ENCODE results near the gene LDLRAD3.

The LDLRAD3 gene

DNA sequence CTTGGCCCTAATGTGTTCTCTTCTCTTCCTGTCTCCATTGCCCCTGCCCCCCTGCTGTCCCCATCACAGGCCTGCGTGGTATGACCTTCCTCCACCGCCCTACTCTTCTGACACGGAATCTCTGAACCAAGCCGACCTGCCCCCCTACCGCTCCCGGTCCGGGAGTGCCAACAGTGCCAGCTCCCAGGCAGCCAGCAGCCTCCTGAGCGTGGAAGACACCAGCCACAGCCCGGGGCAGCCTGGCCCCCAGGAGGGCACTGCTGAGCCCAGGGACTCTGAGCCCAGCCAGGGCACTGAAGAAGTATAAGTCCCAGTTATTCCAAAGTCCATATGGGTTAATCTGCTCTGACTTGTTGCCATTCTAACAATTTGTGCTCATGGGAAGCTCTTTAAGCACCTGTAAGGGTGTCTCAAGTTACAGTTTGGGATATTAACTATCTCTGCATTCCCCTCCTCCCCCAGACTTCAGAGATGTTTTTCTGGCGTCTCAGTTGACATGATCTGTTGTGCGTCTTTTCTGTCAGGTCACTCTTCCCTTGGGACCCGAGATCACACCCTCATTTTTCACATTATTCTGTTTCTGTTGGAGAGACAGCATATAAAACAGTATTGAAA is 285.3 kb downstream of the LDLRAD3 start:
- no peak for DNase-seq (ENCODE audit: low read depth in 3 of 3, low spot score in 1 of 3)

DNA sequence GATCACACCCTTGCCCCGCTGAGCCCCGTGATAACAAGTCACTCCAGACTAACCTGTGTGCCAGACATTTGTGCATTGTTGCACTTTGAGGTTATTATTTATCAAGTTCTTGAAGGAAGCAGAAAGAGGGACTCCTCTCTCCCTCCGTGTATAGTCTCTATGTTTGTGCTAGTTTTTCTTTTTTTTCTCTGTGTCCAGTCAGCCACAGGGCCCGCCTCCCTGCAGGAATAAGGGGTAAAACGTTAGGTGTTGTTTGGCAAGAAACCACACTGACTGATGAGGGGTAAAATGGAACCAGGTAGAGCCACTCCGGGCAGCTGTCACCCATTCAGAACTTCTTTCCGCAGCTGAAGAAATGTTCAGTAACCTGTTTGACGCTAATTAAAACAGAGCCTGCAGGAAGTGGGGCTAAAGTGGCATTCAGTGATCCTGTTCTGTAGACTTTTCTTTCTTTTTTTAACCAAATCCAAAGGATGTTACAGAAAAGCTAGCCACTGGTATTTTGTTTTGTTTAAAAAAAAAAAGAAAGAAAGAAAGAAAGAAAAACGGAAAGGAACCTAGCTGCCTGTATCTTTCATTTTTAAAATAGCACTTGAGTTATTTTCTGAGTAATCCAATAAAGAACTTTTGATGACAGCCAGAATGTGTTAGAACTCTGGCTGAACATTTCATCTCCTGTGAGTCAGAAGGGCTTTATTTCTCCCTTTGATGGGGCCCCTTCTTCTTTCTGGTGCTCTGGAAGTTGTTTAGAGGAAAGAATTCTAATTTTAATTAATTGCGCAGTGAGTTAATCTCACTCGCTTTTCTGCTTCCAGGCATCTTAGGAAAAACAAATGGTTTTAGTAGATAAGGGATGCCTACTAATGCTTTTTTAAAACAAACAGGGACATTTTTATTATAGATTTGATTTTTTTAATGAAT is 287.2 kb downstream of the LDLRAD3 start:
- DNase-seq (ENCODE audit: low read depth in 3 of 3, low spot score in 1 of 3) = no peak

DNA sequence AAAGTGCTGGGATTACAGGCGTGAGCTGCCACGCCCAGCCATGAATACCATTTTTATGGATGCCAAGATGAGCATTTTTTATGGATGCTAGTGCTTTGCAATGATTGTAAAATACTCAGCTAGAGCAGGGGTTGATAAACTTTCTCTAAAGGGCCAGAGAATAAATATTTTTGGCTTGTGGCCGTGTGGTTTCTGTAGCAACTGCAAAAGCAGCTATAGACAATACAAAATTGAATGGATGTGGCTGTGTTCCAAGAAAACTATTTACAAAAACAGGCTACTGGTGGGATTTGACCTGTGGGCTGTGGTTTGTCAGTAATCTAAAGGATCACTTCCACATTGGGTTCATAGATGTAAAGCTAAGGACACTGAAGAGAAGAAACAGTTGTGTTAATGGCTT is 289.3 kb downstream of the LDLRAD3 start:
- DNase-seq (ENCODE audit: low read depth in 3 of 3, low spot score in 1 of 3) = no peak

DNA sequence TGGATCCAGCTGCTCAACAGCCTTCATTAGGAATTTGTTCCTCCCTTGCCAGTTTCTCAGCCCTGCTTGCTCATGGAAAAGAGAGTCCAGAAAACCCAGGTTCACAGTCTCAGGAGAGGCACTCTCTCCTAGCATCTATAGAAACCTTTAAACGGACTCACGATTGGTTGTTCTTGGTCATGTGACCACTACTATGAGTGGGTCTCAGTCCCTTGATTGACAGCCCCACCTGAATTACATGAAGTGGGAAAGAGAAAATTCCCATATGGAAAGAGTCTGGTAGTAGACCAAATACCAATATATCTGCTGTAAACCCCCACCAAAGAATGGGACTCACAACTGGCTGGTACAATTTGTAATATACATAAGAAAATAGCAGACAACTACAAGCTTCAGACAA is 291.0 kb downstream of the LDLRAD3 start:
- DNase-seq (ENCODE audit: low read depth in 3 of 3, low spot score in 1 of 3) = no peak

DNA sequence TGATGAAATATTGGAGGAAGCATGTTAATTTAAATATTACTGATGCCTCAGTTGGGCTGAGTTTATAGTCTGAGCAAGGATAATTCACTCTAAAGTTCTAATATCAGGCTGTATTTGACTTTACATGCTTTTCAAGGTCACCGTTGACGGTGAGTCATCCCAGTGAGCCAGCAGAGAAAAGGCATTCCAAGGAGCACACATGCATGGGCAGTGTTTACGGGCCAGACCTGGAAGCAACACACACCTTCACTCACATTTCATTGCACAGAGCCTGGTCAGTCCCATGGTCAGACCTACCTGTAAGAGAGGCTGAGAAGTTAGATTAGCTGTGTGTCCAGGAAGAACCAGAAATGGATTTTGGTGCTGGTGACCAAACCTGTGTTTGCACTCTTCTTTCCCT is 291.9 kb downstream of the LDLRAD3 start:
- no peak for DNase-seq (ENCODE audit: low read depth in 3 of 3, low spot score in 1 of 3)

DNA sequence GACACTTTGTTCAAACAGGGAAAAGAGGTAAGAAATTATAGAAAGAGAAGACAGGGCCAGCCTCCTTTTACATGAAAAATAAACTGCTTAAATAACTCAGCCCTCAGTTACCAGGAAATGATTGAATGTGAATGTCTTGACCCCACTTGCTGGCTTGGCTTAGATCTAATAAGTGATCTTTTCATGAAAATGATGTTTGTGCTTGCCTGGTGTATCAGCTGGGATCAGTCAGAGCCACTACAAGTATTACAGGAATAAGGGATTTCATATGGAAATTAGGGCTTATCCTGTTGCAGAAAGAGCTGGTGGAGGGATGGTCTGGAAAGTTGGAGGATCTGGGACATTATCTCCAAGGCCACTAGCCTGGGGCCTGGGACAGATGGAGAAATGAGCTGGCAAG is 293.5 kb downstream of the LDLRAD3 start:
- no peak for DNase-seq (ENCODE audit: low read depth in 3 of 3, low spot score in 1 of 3)

DNA sequence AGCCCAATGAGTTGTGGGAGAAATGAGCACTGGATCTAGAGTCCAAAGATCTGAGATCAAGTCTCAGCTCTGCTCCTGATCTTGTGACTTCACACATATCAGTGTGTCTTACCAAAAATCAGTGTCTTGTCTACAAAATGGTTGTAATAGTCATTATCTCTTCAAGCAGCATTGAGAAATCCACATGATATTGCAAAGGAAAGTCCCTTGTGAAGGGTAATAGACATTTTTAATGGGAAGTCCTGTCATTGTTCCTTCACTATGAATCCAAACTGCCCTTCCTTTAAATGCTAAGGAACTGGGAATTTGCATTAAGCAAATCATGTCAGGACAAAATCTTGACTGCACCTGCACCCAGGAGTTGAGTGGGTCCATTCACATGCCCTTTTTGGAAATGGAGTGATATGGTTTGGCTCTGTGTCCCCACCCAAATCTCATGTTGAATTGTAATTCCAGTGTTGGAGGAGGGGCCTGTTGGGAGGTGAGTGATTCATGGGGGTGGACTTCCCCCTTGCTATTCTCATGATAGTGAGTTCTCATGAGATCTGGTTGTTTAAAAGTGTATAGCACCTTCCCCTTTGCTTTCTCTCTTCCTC is 294.3 kb downstream of the LDLRAD3 start:
- no peak for DNase-seq (ENCODE audit: low read depth in 3 of 3, low spot score in 1 of 3)

DNA sequence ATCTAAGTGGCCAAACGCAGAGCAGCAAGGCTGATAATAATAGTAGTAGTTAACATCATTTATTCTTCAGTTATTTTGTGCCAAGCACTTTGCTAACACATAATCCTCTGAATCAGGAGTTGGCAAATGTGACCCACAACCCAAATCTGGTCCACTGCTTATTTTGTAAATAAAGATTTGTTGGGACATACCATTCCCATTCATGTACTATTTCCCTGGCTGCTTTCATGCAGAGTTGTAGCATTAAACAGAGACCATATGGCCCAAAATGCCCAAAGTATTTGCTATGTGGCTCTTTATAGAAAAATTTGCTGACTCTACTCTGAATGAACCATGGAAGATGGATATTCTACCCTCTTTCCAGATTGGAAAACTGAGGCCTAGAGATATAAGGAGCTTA is 295.0 kb downstream of the LDLRAD3 start:
- no peak for DNase-seq (ENCODE audit: low read depth in 3 of 3, low spot score in 1 of 3)

DNA sequence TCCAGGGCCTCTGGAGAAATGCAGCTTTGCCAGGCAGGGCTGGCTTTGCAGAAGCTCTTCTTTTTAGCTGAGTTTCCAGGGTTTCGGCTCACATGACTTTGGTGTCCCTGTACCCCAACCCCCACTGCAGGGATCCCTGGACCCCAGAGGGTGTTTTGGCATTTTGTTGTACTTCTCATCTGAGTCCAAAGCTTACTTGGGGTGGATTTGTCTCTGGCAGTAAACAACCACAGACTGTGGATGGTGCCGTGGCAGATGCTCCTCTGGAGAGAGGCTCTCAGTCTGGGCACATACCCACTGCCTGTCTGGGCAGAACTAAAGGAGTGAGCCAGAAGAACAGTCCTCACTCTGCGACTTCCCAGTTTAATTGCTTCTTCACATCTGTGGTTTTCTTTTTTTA is 295.8 kb downstream of the LDLRAD3 start:
- no peak for DNase-seq (ENCODE audit: low read depth in 3 of 3, low spot score in 1 of 3)

DNA sequence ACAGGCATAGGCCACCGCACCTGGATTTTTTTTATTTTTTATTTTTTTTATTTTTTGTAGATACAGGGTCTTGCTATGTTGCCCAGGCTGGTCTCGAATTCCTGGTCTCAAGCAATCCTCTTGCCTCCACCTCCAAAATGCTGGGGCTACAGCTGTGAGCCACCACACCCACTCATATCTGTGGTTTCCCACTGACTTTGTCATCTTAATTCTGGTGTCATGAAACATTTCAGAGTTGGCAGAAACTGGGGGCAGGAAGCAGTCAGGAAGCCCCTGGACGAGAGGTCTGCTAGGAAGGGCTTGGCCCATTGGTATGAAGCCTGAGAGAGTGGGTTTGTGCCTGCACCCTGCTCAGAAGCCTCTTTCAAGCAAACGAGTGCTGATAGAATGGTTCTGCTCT is 296.3 kb downstream of the LDLRAD3 start:
- no peak for DNase-seq (ENCODE audit: low read depth in 3 of 3, low spot score in 1 of 3)

DNA sequence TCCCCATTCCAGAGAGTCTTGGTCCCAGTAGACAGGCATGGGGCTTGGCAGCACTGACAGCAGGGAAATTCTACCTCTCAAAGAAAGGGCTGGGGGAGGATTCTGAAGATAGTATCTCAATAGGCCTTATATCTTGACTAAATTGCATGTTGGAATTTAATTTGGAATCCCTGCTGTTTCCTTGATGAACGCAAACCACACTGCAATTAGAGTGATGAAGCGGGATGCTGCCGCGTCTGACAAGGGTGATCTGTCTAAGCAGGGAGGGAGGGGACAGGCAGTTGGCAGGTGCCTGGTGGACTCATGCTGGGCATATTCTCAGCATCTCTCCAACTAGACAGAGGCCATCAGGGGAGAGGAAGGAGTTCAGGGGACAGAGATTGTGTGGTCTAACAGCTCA is 296.9 kb downstream of the LDLRAD3 start:
- DNase-seq (ENCODE audit: low read depth in 3 of 3, low spot score in 1 of 3) = no peak

DNA sequence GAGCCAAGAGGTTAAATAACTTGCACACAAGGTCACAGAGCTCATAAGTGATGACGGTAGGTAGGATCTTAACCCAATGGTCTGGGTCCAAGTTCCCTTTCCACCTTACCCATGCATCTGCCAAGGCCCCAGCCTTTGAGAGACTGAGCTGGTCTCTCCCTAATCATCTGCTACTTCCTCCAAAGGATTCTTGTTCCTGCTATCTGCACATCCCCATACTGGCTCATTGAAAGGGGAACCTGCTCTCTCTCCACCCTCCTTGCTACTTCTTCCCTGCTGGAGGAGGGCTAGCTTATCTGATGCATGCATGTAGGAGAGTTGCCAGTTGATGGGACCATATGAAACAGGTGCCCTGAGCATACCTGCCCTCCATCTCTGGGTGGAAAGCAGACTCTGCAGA is 297.6 kb downstream of the LDLRAD3 start:
- no peak for DNase-seq (ENCODE audit: low read depth in 3 of 3, low spot score in 1 of 3)

DNA sequence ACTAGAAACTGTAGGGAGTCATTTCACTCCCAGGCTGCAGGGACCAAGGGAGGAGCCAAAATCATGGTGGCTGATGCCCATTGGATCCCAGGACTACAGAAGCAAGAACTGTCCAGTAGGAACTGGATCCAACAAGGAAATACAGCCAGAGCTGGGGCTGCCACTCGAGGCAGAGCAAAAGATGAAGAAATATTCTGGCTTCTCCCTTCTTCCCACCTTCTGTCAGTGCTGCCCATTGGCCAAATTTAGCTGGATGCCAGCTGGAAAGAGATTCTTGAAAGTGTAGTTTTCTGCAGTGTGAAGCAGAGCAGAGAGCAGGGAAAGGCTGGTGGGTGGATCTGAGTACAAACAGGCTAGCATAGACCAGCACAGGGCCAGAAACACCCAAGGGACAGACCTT is 299.8 kb downstream of the LDLRAD3 start:
- DNase-seq (ENCODE audit: low read depth in 3 of 3, low spot score in 1 of 3) = no peak

DNA sequence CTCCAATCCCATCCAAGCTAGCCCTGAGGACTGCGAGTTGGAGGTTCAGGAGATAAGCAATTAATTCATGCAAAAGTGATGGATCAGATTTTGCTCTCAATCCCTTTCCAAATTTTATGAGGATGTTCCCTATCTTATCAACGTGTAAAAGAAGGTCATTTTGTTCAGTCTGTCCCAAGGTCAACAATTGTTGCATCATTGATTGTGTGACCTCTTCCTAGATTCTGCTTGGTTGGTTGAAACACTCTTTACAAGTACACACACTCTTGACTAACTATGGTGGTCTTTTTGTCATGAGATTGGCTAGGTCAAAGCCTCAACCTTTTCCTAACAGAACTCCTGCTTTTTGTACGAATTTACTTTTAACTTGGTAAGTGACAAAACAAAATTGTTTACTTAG is 303.6 kb downstream of the LDLRAD3 start:
- no peak for DNase-seq (ENCODE audit: low read depth in 3 of 3, low spot score in 1 of 3)

DNA sequence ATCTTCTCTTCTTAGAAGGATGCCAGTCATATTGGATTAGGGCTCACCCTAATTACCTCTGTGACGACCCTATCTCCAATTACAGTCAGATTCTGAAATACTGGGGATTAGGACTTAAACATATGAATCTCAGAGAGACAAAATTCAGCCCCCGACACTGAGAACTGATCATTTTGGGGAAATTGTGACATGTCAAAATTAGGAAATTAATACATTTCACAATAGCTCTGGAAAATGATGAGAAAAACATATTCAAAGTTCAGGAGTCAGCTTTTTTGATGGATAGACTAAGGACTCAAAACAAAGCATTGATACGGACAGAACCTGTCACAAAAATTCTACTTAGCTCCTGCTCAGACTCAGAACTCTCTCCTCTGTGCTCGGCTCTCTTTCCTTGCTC is 304.6 kb downstream of the LDLRAD3 start:
- DNase-seq (ENCODE audit: low read depth in 3 of 3, low spot score in 1 of 3) = no peak

DNA sequence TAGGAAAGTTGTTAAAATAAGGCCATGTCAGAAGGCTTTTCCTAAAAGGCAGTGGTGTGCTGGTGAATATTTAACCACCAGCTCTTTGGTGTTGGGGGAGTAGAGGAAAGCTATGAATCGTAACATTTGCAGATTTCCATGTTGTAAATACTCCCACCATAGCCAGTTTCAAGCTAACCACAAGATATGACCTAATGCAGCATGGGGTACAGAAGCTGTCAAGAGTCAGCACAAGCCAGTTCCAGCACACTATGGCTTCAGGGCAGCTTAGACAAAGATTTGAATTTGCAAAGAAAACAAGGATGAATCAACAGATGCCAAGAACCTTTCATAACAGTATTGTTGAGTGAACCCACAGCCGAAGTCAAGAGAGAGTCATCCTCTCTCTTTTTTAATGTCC is 305.4 kb downstream of the LDLRAD3 start:
- DNase-seq (ENCODE audit: low read depth in 3 of 3, low spot score in 1 of 3) = no peak

DNA sequence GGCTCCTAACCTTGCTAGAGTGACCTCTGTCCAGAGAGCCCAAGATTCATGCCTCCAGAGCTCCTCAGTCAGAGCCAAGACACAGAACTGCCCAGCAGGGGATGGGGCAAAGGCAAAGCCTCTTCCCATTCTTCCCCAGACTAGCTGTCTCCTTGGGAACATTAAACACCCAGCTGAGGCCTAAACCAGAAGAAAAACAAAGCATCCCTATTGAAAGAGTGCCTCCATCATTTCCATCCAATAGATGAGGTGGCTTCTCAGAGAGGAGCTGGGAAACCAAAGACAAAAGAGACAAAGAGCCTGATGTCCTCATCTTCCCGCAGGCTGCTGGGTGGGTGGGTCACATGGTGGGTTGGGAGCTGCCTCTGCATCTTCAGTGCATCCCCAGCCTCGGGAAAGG is 308.0 kb downstream of the LDLRAD3 start:
- no peak for DNase-seq (ENCODE audit: low read depth in 3 of 3, low spot score in 1 of 3)

DNA sequence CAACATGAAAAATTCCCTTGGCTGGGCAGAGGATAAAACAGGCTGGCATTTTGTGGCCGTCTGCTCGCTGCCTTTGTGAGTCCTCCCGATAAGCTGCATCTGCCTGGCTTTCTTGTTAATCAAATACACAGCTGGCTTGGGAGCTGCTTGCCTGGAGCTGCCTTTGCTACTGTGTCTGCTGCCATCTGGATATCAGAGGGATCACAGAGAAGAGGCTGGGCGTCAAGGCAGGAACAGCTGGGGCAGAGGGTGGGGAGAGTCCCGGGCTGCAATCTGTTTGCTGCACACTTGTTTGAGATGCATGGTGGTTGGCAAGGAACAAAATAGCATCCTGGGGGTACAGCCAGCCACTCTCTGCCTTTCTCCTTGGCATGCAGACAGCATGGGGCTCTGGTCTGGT is 309.4 kb downstream of the LDLRAD3 start:
- DNase-seq (ENCODE audit: low read depth in 3 of 3, low spot score in 1 of 3) = no peak

DNA sequence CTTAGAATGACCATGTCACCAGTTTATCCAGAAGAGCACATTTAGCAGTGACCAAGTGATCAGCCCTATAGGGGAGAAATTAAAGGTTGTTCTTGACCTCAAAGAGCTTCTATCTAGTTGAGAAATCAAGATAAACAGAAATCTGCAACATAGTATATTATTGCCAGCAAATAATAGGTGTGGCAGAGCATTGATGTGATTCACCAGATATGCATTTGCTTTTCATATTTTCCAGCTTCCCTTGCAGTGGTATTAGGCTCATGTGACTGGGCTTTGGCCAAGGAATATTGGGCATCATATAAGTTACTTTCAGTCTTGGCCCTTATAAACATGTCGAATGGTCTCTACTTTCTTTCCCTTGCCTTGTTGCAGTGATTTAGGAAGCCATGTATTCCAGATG is 310.9 kb downstream of the LDLRAD3 start:
- DNase-seq (ENCODE audit: low read depth in 3 of 3, low spot score in 1 of 3) = no peak

DNA sequence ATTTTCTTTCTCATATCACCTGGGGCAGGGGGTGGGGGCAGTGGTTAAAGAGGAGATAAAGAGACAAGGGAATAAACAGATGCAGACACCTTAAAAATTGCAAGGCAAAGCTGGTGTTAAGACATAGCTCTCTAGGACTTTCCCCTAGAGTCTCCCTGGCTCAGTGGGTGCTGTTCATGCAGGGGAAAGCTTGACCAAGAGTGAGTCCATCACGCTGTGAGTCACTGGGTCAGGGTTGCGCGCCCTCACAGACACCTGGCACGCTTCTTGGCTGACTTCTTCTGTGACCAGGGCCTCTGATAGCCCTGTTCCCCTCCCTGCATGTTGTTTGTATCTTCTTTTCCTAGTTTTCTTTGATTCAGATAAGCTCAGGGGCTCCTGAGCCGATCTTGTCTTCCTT is 313.5 kb downstream of the LDLRAD3 start:
- DNase-seq (ENCODE audit: low read depth in 3 of 3, low spot score in 1 of 3) = no peak

DNA sequence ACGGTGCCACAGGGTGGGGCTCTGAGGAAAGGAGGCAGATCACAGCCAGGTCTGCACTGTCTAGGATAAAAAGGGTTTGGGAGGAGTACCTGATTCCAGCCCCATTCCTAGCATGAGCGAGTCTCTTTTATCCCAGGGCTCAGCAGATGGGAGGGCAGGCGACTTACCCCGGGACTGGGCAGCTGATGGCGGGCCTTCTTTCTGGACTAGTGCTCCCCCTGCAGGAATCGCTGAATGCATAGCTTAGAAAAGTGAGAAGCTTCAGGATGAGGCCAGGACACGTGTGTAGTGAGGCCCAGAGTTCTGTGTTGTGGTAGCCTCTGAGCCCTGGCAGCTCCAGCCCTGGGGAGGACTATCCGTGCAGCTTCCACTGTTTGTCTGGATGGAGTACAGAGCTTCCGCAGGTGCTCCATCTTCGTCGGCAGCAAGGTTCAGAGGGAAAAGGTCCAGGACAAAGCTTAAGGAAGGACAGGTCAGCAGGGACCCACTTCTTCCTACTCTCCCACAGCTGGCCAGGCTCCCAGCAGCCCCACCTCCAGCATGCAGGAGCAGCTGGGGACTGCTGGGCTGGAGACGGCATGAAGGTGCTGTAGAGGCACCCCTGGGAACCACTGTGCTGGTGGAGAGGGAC is 315.0 kb downstream of the LDLRAD3 start:
- no peak for DNase-seq (ENCODE audit: low read depth in 3 of 3, low spot score in 1 of 3)

DNA sequence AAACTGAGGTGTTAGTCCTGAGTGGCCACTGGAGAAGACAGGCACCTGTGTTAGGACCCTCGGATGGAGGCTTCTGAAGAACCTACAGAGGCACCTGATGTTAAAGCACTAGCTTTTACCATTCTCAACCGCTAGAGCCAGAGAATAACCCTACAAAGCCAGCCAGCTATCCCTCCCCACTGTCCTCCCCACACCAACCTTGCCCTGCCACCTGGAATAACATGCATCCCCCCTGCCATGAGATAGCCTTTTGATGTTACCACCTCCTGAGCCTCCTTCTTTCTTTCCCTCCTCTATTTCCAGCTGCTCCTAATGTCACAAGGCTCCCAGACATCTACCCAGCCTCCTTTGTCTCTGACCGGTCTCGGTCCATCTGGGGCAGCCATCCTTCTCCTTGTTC is 317.2 kb downstream of the LDLRAD3 start:
- no peak for DNase-seq (ENCODE audit: low read depth in 3 of 3, low spot score in 1 of 3)

Data from stimulated activated CD4-positive, alpha-beta T cell treated with anti-CD3 and anti-CD28 coated beads, TNF-alpha, amount 100 ng/mL, for 1 hour (primary cell).